ENCODE data around the gene STXBP5L.
"Not testable (repeated sequence)": the region's sequence is repeated elsewhere in the genome, so short reads cannot be mapped to it uniquely, and the experiment has no call there.

STXBP5L gene

DNA sequence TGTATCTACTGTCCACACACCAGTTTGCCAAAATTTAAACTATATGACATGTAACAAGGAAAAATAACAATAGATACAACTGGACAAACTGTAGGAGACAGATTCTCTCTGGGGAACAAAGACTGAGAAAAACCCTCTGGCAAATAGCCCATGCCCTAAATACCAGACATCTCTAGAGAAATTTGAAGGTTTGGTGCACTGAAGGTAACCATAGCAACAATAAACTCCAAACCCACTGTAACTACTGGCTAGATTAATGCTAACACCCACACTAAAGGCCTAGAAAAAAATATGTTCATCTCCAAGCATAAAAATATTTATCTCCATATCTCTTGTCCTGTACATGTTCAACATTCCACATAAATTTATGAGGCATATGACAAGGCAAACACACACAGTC, 267.1 kb downstream of the STXBP5L start:
- DNase-seq (ENCODE audit: low read depth), result no peak
- H3K4me3 ChIP-seq (ENCODE audit: control insufficient read depth, low read depth, low read length), result no peak overlapping the region
- TF ChIP-seq, protein P1, sequence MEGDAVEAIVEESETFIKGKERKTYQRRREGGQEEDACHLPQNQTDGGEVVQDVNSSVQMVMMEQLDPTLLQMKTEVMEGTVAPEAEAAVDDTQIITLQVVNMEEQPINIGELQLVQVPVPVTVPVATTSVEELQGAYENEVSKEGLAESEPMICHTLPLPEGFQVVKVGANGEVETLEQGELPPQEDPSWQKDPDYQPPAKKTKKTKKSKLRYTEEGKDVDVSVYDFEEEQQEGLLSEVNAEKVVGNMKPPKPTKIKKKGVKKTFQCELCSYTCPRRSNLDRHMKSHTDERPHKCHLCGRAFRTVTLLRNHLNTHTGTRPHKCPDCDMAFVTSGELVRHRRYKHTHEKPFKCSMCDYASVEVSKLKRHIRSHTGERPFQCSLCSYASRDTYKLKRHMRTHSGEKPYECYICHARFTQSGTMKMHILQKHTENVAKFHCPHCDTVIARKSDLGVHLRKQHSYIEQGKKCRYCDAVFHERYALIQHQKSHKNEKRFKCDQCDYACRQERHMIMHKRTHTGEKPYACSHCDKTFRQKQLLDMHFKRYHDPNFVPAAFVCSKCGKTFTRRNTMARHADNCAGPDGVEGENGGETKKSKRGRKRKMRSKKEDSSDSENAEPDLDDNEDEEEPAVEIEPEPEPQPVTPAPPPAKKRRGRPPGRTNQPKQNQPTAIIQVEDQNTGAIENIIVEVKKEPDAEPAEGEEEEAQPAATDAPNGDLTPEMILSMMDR (conservative IDR thresholded peaks at IDR 0.05; ENCODE audit: control insufficient read depth, insufficient read depth, low read depth, low read length), result no peak

DNA sequence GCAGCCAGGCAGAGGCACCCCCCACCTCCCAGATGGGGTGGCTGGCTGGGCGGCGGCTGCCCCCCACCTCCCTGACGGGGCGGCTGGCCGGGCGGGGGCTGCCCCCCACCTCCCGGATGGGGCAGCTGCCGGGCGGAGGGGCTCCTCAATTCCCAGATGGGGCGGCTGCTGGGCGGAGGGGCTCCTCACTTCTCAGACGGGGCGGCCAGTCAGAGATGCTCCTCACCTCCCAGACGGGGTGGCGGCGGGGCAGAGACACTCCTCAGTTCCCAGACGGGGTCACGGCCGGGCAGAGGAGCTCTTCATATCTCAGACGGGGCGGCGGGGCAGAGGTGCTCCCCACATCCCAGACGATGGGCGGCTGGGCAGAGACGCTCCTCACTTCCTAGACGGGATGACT, 282.6 kb downstream of the STXBP5L start:
- not testable (repeated sequence) for DNase-seq (ENCODE audit: low read depth); H3K4me3 ChIP-seq (ENCODE audit: control insufficient read depth, low read depth, low read length)

DNA sequence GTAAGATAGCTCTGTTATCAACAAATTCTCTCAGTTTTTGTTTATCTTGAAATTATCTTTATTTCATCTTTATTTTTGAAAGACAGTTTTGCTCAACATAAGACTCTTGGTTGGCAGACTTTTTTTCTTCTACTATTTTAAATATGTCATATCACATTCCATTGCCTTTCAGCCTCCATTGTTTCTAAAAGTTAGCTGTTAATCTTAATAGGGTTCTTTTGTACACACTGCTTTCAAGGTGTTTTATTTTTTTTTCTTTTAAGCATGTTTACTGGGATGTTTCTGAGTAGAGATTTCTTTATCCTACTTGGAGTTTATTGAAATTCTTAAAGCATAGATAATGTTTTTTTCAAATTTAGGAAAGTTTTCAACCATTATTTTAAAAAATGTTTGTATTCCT, 294.6 kb downstream of the STXBP5L start:
- TF ChIP-seq, protein P1 (conservative IDR thresholded peaks at IDR 0.05; ENCODE audit: control insufficient read depth, insufficient read depth, low read depth, low read length), result no peak
- DNase-seq (ENCODE audit: low read depth), result no peak
- no peak overlapping the region for H3K4me3 ChIP-seq (ENCODE audit: control insufficient read depth, low read depth, low read length)

DNA sequence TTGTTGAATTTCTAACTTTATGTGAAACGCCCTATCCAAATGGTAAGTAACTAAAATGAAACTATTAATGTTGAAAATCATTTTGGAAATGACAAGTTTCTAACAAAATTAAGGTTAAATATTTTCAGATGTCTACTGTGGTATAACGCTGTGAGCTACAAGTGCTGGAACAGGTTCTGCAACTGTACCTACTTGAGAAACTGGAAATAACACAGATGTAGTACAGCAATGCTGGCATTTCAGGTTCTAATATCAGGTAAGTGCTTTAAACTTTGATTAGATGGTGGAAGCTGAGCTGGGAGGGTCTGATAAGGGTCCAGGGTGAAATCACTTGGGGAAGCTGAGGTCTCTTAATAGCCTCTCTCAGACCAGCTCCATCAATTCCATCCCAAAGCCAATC, 315.1 kb downstream of the STXBP5L start:
- DNase-seq (ENCODE audit: low read depth), result no peak
- no peak overlapping the region for H3K4me3 ChIP-seq (ENCODE audit: control insufficient read depth, low read depth, low read length)
- TF ChIP-seq, protein P1 (conservative IDR thresholded peaks at IDR 0.05; ENCODE audit: control insufficient read depth, insufficient read depth, low read depth, low read length), result no peak

DNA sequence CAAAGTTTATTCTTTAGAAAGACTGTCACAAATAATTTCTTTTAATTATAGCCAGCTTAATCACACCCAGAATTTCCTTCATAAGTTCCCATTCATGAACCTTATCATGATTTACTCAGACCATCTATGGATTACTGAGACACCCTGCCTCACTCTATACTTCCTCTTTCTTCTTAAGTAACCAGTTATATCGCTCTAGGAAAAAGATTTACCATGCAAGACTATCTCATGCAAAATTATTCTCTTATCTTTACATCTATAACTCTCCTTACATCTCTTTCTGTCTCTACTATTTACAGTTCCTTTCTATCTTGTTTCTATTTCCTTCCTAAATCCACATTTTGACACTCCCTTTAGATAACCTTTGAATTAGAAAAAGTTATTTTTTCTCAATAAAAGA, 321.0 kb downstream of the STXBP5L start:
- no peak for DNase-seq (ENCODE audit: low read depth)
- H3K4me3 ChIP-seq (ENCODE audit: control insufficient read depth, low read depth, low read length), result no peak overlapping the region

DNA sequence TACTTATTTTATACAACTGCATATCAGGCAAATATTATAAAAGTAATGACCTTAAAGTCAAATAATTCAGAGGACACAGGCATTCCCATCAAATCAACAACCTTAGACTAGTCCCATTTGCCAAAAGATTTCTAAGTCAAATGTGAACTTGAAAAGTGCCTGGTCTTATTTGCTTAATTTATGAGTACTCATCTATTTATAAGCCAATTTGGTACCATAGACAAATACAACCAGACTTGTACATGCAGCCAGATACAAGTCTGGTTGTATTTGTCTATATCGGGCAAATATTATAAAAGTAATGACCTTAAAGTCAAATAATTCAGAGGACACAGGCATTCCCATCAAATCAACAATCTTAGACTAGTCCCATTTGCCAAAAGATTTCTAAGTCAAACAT, 322.2 kb downstream of the STXBP5L start:
- not testable (repeated sequence) for DNase-seq (ENCODE audit: low read depth); H3K4me3 ChIP-seq (ENCODE audit: control insufficient read depth, low read depth, low read length)

More for the DNA sequence above, 321.0 kb downstream of the STXBP5L start:
- TF ChIP-seq, protein P1 (conservative IDR thresholded peaks at IDR 0.05; ENCODE audit: control insufficient read depth, insufficient read depth, low read depth, low read length), result no peak

DNA sequence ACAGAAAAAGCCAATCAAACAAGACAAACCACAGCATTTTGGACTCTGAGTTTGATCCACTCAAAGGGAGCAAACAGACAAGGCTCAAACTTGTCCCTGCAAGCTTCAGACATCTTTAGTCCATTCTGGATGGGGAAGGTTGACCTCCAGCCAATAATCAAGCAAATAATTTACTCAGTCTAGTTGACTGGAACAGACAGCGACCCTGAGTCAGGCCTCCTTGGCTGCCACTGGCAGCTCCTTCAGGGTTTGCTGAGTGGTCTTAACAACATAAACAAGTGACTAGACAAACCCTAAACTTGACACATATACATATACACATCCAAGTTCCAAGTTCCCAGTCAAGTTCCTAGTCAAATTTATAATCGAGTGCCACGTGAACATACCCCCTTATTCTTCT, 323.9 kb downstream of the STXBP5L start:
- H3K4me3 ChIP-seq (ENCODE audit: control insufficient read depth, low read depth, low read length), result no peak overlapping the region
- no peak for DNase-seq (ENCODE audit: low read depth)
- TF ChIP-seq, protein P1 (conservative IDR thresholded peaks at IDR 0.05; ENCODE audit: control insufficient read depth, insufficient read depth, low read depth, low read length), result no peak

DNA sequence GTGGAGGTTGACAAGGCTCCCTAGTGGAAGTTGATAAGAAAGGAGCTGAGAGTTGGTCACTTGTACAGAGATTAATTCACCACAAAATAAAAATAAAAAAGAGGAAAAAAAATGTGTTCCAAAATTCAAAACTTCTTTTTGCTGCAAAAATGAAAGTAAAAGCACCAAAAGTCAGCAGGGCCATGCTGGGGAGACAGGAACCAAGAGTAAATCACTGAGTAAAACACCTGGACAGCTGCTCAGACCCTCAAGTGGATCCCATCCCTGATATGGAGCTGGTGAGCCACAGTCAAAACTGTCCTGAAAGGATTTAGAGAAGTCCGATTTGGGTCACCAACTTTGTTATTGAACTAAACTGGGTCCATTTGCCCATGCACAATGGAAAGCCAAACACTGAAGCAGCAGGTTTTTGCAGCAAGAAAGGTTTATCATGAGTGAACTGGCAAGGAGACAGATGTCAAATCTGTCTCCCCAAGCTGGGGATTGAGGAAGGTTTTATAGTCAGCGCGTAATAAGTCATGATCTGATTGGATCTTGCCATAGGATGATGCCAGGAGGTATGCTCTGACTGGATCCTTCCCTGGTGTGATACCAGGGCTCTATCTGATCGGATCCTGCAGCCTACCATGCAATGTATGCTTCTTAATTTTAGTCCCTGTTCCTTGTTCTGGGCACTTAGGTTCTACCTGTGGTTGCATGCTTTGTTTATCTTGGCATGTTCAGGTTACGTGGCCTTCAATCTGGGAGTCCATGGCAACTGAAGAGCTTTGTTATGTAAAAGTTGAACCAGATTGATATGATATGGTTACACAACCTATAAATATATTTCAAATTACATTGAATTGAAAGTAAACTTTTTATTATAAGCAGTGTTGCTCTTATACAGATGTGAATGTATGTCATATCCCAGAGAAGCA, 324.6 kb downstream of the STXBP5L start:
- TF ChIP-seq, protein P1 (conservative IDR thresholded peaks at IDR 0.05; ENCODE audit: control insufficient read depth, insufficient read depth, low read depth, low read length), result no peak
- no peak for DNase-seq (ENCODE audit: low read depth)
- H3K4me3 ChIP-seq (ENCODE audit: control insufficient read depth, low read depth, low read length), result no peak overlapping the region

Measured in fibroblast of mammary gland (primary cell).